MM.1S (cell line): ENCODE data around the gene SLC2A11.

Source experiments
- DNase-seq: peaks from one replicate; pipeline ENCODE4 v3.0.0-alpha.2; 2015
- H2AFZ ChIP-seq: fragments of 300-600 bp; sonication (generic); 2 replicates; pipeline ENCODE4 v1.6.0; 2016; ENCODE audit warnings: antibody characterized with exemption, low read length
- H3F3A ChIP-seq: fragments of 300-600 bp; sonication (generic); 2 replicates; pipeline ENCODE4 v1.6.1; 2016; ENCODE audit warnings: mild to moderate bottlenecking, antibody characterized with exemption, low read length, moderate library complexity, mixed read lengths; ENCODE audit not compliant: insufficient read depth
- H3K27ac ChIP-seq: fragments of 300-600 bp; sonication (generic); 2 replicates; pipeline ENCODE4 v1.5.1; 2016; ENCODE audit warnings: mild to moderate bottlenecking, low read length
- H3K27me3 ChIP-seq: fragments of 300-600 bp; sonication (generic); replicated peaks from 2 replicates; pipeline ENCODE4 v1.6.0; 2016; ENCODE audit warnings: low read length; ENCODE audit not compliant: insufficient read depth
- H3K36me3 ChIP-seq: fragments of 300-600 bp; sonication (generic); replicated peaks from 2 replicates; pipeline ENCODE4 v1.6.1; 2016; ENCODE audit warnings: mild to moderate bottlenecking, low read length, mixed read lengths; ENCODE audit not compliant: insufficient read depth
- H3K4me1 ChIP-seq: fragments of 300-600 bp; sonication (generic); 2 replicates; pipeline ENCODE4 v1.6.1; 2016; ENCODE audit warnings: low read length, mixed read lengths
- H3K4me2 ChIP-seq: fragments of 300-600 bp; sonication (generic); 2 replicates; pipeline ENCODE4 v1.6.0; 2016; ENCODE audit warnings: low read depth, low read length
- H3K4me3 ChIP-seq: fragments of 300-600 bp; sonication (generic); 2 replicates; pipeline ENCODE4 v1.5.1; 2016; ENCODE audit warnings: low read length, mixed read lengths
- H3K79me2 ChIP-seq: fragments of 300-600 bp; sonication (generic); 2 replicates; pipeline ENCODE4 v1.6.1; 2016; ENCODE audit warnings: mixed run types, low read length, mixed read lengths
- H3K9ac ChIP-seq: fragments of 300-600 bp; sonication (generic); 2 replicates; pipeline ENCODE4 v1.6.1; 2016; ENCODE audit warnings: low read length, mixed read lengths
- H3K9me2 ChIP-seq: fragments of 300-600 bp; sonication (generic); replicated peaks from 2 replicates; pipeline ENCODE4 v1.6.1; 2016; ENCODE audit warnings: mild to moderate bottlenecking, low read length, mixed read lengths; ENCODE audit not compliant: insufficient read depth
- H3K9me3 ChIP-seq: fragments of 300-600 bp; sonication (generic); replicated peaks from 2 replicates; pipeline ENCODE4 v1.6.1; 2016; ENCODE audit warnings: mild to moderate bottlenecking, low read length, mixed read lengths; ENCODE audit not compliant: insufficient read depth
- H4K20me1 ChIP-seq: fragments of 300-600 bp; sonication (generic); 2 replicates; pipeline ENCODE4 v1.6.1; 2016; ENCODE audit warnings: mild to moderate bottlenecking, low read length, moderate library complexity, mixed read lengths; ENCODE audit not compliant: insufficient read depth
- EZH2 ChIP-seq: fragments of 300-600 bp; sonication (generic); optimal IDR thresholded peaks from 2 replicates; pipeline ENCODE3; 2017; ENCODE audit warnings: low read depth, mild to moderate bottlenecking, antibody characterized with exemption, low read length, mixed read lengths
- EZH2phosphoT487 ChIP-seq: fragments of 300-600 bp; sonication (generic); IDR thresholded peaks from 2 replicates; pipeline ENCODE4 v1.6.1; 2018; ENCODE audit warnings: antibody characterized with exemption, low read length
- TF ChIP-seq, protein P1 (sequence below): fragments of 300-600 bp; sonication (generic); IDR thresholded peaks from 2 replicates; pipeline ENCODE4 v1.5.1; 2016; ENCODE audit warnings: antibody characterized with exemption, low read length, mixed read lengths

The SLC2A11 gene, protein sequence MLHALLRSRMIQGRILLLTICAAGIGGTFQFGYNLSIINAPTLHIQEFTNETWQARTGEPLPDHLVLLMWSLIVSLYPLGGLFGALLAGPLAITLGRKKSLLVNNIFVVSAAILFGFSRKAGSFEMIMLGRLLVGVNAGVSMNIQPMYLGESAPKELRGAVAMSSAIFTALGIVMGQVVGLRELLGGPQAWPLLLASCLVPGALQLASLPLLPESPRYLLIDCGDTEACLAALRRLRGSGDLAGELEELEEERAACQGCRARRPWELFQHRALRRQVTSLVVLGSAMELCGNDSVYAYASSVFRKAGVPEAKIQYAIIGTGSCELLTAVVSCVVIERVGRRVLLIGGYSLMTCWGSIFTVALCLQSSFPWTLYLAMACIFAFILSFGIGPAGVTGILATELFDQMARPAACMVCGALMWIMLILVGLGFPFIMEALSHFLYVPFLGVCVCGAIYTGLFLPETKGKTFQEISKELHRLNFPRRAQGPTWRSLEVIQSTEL

DNA sequence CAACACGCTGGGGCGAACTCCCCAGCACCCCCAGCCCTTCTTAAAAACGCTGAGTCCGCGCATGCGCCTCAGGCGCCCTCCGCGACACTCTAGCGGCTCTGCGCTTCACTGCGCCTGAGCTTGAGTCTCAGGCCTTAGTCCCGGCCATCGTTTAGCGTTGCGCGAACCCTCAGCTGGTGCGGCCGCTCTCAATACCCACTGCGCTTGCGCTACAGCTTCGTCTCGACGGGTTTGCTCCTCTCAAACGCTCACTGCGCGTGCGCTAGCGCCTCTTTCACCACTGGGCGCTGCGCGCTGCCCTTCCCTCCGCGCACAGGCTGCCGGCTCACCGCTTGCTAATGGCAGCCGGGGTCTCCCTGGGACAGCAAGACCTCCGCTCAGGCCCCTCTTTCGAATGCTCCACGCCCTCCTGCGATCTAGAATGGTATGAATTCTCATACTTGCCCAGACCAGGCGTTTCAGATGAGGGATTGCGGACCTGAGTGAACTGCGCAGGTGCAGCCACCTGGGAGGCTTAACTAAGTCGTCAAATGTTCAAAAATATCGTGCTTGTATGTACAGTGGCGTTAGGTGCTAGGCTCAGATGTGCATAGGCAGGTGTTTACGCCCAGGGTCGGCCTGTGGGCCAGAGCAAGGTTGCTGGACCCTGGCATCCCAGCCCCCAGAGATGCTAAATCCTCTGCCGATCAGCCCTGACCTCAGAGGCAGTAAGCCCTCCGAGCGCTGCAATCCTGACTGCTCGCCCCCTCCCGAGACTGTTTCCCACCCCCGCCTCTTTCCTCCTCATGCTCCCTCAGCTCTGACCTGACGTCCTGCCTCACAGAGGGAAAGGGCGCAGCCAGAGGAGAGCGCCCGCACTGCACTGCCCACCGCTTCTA lies at the start of gene SLC2A11:
Gene SLC2A11 (plus strand): TSS at position 270 of the 878 bp plus-strand sequence. CDS start 125 bp downstream, at position 395.
- H3K9me2 ChIP-seq = no peaks in the 10 kb centered on the region
- H2AFZ ChIP-seq = peak within 1 kb of the TSS; percentile 88
- H3K27ac ChIP-seq = peak within 1 kb of the TSS; percentile 80
- peaks cover 19% of the 10 kb centered on the region for H3F3A ChIP-seq
- H3K4me2 ChIP-seq = peak within 1 kb of the TSS; percentile 94
- TF ChIP-seq, protein P1, sequence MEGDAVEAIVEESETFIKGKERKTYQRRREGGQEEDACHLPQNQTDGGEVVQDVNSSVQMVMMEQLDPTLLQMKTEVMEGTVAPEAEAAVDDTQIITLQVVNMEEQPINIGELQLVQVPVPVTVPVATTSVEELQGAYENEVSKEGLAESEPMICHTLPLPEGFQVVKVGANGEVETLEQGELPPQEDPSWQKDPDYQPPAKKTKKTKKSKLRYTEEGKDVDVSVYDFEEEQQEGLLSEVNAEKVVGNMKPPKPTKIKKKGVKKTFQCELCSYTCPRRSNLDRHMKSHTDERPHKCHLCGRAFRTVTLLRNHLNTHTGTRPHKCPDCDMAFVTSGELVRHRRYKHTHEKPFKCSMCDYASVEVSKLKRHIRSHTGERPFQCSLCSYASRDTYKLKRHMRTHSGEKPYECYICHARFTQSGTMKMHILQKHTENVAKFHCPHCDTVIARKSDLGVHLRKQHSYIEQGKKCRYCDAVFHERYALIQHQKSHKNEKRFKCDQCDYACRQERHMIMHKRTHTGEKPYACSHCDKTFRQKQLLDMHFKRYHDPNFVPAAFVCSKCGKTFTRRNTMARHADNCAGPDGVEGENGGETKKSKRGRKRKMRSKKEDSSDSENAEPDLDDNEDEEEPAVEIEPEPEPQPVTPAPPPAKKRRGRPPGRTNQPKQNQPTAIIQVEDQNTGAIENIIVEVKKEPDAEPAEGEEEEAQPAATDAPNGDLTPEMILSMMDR = peak; percentile 21
- TF ChIP-seq EZH2 = no peak
- H3K36me3 ChIP-seq = no peaks in the 10 kb centered on the region
- peaks cover 20% of the 10 kb centered on the region for H3K79me2 ChIP-seq
- H3K9ac ChIP-seq = peak within 1 kb of the TSS; percentile 78
- peaks cover 6% of the 10 kb centered on the region for H3K4me1 ChIP-seq
- peak; percentile 99 for DNase-seq
- no peaks in the 10 kb centered on the region for H3K9me3 ChIP-seq
- H3K27me3 ChIP-seq = no peaks in the 10 kb centered on the region
- H3K4me3 ChIP-seq = peak within 1 kb of the TSS; percentile 97
- H4K20me1 ChIP-seq = no peaks in the 10 kb centered on the region

DNA sequence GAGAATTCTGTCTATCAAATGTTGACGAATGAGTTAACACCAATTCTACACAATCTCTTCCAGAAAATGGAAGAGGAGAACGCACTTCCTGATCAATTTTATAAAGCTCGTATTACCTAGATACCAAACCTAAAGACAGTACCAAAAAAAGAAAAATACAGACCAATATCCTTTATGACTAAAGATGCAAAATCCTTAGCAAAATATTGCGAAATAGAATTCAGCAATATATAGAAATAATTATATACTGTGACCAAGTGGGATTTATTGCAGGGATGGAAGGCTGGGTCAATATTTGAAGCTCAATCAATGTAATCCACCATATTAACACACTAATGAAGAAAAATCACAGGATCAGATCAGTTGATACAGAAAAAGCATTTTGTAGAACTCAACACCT lies 45.3 kb upstream of the SLC2A11 start:
- H3K27me3 ChIP-seq = no peaks in the 10 kb centered on the region
- H3K79me2 ChIP-seq = no peaks in the 10 kb centered on the region
- H3K4me1 ChIP-seq = no peaks in the 10 kb centered on the region
- no peak overlapping the region for H3K4me2 ChIP-seq
- H3K27ac ChIP-seq = no peak overlapping the region
- no peak overlapping the region for H3K9ac ChIP-seq
- H3K36me3 ChIP-seq = peaks cover 5% of the 10 kb centered on the region
- no peak for DNase-seq
- no peak overlapping the region for H3K4me3 ChIP-seq
- H3K9me3 ChIP-seq = no peaks in the 10 kb centered on the region
- no peak overlapping the region for H2AFZ ChIP-seq
- TF ChIP-seq EZH2 (no peak), EZH2phosphoT487 (no peak)
- TF ChIP-seq, protein P1 = no peak
- no peaks in the 10 kb centered on the region for H4K20me1 ChIP-seq
- no peaks in the 10 kb centered on the region for H3F3A ChIP-seq
- no peaks in the 10 kb centered on the region for H3K9me2 ChIP-seq

DNA sequence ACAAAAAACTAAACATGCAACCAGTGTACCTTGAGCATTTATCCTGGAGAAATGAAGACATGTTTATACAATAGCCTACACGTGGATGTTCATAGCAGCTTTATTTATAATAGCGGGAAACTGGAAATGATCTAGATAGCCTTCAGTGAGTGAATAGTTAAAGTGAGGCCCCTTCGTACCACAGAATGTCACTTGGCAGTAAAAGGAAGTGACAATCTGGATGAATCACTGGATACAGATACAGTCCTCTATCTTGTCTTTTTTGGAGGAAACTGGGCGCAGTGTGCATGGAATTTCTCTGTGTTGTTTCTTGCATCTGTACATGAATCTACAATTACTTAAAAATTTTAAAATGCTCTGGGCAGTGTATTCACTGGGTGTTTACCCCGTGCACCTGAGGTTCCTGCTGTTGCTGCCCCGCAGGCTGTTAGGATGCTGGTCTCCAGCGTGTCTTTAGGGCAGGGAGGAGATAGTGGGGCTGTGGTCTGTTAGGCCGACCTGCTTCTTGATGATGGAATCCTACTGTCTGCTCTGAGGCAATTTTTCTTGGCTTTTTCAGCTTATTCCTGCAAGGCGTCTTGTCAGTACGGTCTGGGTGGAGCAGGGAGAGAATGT lies 42.0 kb upstream of the SLC2A11 start:
- Histone ChIP-seq H3K36me3 (peaks cover 5% of the 10 kb centered on the region), H3K27ac (no peak overlapping the region), H4K20me1 (no peaks in the 10 kb centered on the region), H3K9me3 (no peaks in the 10 kb centered on the region), H3K9ac (no peak overlapping the region), H2AFZ (no peak overlapping the region), H3K79me2 (no peaks in the 10 kb centered on the region), H3K9me2 (no peaks in the 10 kb centered on the region), H3K4me2 (no peak overlapping the region), H3K4me3 (no peak overlapping the region), H3K27me3 (no peaks in the 10 kb centered on the region), H3F3A (no peaks in the 10 kb centered on the region), H3K4me1 (no peaks in the 10 kb centered on the region)
- TF ChIP-seq, protein P1 = no peak
- TF ChIP-seq EZH2 (no peak), EZH2phosphoT487 (no peak)
- DNase-seq = no peak
